HG03175 (cell line): ENCODE data around the gene KCNIP3.
"Not testable (repeated sequence)": the region's sequence is repeated elsewhere in the genome, so short reads cannot be mapped to it uniquely, and the experiment has no call there.

Source experiments
- ATAC-seq: cut with Tn5 transposase; IDR thresholded peaks from one replicate; pipeline ENCODE4 v1.9.1; 2021; ENCODE audit warnings: mild to moderate bottlenecking, moderate library complexity; ENCODE audit not compliant: unreplicated experiment

Gene KCNIP3

DNA sequence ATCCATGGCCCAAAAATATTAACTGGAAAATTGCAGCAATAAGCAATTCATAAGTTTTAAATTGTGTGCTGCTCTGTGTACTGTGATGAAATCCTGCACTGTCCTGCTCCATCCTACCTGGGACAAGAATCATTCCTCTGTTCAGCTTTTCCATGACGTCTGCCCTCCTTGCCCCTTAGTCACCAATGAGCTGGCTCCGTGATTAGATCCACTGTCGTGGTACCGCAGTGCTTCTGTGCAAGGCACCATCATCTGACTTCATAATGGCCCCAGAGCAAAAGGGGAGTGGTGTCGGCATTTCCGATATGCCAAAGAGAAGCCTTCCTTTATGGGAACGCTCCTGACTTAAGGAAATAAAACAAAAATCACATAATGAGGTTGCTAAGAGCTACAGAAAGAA is 101.9 kb downstream of the KCNIP3 start:
- no peak for ATAC-seq

DNA sequence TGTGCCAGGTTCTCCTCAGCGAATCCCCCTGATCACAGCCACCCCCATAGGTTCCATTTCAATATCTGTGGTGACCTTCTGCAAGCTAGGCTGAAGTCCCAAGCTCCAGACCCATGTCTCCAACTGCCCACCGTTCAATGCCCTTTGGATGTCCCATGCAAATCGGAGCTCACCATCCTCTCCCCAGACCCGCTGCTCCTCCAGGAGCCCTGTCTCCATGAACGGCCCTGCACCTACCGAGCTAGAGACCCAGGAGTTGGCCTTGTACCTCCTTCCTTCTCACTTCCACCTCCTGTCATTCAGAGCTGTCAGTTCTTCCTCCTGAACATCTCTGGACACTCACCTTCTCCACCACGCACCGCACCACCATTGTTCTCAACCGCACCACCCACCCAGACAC is 104.3 kb downstream of the KCNIP3 start:
- ATAC-seq: no peak

GRCh38 chr2:95402004-95402369 is 104.8 kb downstream of the KCNIP3 start:
- ATAC-seq: peak; percentile 22

- peak; percentile 95 for ATAC-seq
Measured at GRCh38 chr2:95402370-95403203, 105.4 kb downstream of the KCNIP3 start, which contains the start of gene FAHD2A. Gene FAHD2A, plus strand, starts transcription at chr2:95402708. Its CDS starts 2,851 bp downstream, at chr2:95405559.

GRCh38 chr2:95403204-95403721 is 106.1 kb downstream of the KCNIP3 start:
- ATAC-seq: peak; percentile 10

DNA sequence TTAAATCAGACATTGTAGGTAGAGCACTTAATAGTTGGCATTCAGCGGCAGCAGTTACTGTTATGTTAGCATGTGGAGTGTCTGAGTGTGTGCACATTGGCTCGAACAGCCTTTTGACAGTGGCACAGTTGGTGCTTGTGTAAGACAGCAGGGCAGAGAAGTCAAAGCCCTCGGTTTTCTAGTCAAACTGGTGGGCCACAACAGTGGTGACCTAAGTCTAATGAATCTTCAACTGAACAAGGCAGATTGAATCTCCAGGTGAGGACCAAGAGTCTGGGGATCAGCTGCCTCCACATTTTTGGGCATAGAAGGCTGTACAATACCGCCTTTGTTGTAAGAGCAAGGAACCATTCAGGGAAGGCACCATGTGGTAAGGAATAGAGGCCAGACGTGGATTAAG is 106.7 kb downstream of the KCNIP3 start:
- not testable (repeated sequence) for ATAC-seq

- ATAC-seq: not testable (repeated sequence)
Measured at GRCh38 chr2:95404676-95405075, 107.5 kb downstream of the KCNIP3 start.

DNA sequence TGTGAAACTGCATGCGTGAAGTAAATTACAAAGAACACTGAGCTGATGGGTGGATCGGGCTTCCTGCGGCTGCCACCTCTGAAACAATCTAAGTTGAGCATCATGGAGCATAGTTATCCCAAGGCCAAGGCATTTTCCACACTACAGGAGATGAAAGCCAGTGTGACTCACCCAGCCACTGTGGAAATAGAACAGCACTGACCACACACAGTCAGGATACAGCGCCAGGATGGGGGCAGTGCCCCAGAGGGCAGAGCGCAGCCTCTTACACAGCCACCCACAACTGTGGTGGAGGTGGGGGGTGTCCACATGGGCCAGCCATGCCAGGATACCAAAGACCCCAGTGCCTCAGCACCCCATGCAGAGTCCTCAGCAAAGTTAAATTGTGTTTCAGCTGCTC is 114.1 kb downstream of the KCNIP3 start:
- not testable (repeated sequence) for ATAC-seq

DNA sequence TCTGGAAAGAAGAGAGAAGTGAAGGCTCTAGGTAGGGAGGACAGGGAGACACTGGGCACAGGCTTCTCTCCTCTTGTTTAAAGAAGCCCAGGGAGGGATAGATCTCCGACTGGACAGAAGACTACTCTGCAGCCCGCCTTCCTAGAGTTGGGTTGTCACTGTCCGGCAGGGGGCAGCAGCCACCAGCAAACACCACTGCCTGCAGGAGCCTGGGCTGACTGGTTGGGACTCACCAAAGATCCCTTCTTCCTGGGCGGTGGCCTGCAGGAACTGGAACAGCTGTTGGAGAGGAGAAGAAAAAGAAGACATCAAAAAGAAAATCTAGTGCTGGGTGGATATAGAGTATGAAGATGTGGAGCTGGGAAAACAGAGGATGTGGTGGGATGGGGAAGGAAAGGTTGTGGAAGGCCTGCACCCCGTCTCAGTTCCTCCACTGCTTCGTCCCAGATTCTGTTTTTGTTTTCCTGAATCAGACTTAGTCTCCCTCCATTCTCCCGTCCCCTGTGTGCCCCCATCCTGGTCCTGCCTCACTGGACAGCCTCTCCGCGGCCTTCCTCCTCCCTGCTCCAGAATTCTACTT is 117.0 kb downstream of the KCNIP3 start:
- peak; percentile 83 for ATAC-seq

DNA sequence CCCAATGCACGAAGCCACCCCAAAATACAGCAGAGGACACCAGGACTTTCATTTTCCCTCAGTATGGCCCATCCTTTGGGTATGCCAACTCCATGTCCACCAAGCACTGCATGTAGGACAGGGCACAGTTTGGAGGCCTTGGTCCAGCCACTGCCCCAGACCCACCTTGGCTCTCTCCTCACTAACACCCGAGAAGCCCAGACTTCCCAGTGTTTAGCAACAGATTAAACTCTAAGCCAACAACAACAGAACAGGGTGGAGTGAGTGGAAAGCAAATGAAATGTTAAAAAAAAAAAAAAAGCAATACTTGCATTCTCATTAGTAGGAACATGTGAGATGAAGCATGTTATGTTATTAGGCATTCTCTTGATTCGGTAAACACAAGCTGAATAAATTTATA is 118.0 kb downstream of the KCNIP3 start:
- not testable (repeated sequence) for ATAC-seq

DNA sequence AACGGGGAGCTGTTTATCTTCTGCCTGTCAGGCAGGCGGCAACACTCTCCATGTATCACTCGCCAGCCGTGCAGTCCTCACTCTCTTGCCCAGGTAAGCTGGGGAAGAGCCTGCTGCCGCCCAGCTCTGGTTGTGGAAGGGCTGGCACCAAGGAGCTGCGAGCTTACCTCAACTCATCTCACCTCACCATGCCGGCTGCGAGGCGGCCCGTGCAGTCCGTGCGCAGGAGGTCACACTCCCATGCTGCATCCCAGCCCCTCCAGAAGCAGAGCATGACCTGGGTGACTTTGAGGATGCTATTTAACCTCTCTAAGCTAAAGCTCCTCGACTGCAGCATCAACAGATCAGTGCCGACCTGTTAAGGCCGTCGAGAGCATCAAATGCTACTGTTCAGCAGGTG is 118.4 kb downstream of the KCNIP3 start:
- not testable (repeated sequence) for ATAC-seq

DNA sequence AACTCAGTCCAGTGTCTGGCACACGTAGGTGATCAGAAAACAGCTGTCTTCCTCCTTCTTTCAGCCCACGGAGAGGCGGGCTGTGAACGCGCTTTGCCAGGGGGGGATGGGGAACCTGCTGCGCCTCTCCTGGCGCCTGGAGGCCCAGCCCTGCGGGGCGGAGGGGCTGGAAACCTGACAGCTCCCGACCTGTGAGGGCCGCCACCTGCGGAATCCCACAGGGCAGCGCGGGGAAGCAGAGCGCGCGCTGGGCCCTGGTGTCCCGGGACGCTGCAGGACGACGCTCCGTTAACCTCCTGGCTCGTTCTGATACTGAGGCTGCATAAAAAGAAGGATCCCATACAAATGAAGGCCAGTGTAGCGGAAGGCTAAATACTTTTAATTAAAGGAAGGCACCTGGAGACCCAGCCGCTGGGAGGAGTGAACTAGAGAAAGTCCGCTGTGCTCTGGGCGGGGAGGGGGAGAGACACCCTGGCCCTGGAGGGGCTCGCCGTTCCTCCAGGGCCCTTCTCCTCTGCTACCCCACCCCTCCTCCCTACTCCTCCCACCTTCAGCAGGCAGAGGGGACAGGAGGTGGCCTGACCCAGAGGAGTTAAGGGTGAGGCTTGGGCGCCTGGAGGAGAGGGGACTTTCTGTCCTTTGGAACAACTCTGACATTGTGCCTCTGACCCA is 130.2 kb downstream of the KCNIP3 start:
- not testable (repeated sequence) for ATAC-seq

- not testable (repeated sequence) for ATAC-seq
Measured at GRCh38 chr2:95429748-95430467, 132.8 kb downstream of the KCNIP3 start.

- not testable (repeated sequence) for ATAC-seq
Measured at GRCh38 chr2:95433373-95433772, 136.2 kb downstream of the KCNIP3 start.

- not testable (repeated sequence) for ATAC-seq
Measured at GRCh38 chr2:95433973-95434372, 136.8 kb downstream of the KCNIP3 start.

- ATAC-seq: not testable (repeated sequence)
Measured at GRCh38 chr2:95434507-95435076, 137.4 kb downstream of the KCNIP3 start.

DNA sequence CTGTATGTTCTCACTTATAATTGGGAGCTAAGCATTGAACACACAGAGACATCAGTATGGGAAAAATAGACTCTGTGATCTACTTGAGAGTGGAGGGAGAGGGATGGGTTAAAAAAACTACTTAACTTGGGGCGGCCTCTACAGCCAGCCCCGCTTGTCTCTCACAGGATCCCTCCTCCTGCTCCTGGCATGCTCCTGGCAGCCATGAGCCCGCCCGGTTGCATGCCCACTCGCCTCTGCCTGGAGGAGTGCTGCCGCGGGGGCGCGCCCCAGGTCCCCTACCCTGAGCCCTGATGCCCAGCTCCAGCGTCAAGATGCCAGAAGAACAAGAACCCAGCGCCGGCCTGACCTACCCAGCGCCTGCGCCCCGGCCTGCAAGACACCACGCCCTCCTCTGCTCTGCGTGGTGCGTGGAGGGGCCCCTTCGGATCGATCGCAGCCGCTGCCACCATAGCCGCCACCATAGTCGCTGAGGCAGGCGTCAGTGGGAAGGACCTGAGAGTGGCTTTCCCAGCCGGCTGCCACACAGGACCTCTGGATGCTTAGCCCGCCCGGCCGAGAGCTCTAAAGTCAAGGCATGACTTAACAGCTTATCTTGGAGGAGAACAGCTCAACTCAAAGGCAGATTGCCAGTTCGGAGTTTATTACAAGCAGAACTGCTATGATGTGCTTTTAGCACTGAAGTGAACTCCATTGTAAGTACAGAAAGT is 138.2 kb downstream of the KCNIP3 start:
- ATAC-seq: not testable (repeated sequence)
